ENCODE results near the gene CDH11. TPM values are rescaled to one million over a fixed set of nuclear protein-coding genes. Genes with fewer than 3 reads are reported as not detected.

The CDH11 gene
- total and polyA plus RNA-seq, 7 experiments from 2014 or later = not detected

GRCh38 chr16:65071433-65072311, 50.2 kb downstream of the CDH11 start:
- Histone ChIP-seq H3K4me1 (ENCODE audit: control insufficient read depth in 2 of 2, insufficient read depth in 2 of 2, low read length in 2 of 2) (no peaks in the 10 kb centered on the region), H3K36me3 (ENCODE audit: control insufficient read depth in 2 of 3, insufficient read depth in 3 of 3, low read length in 3 of 3) (no peaks in the 10 kb centered on the region), H3K27me3 (ENCODE audit: control insufficient read depth in 2 of 2, insufficient read depth in 2 of 2, low read length in 2 of 2) (no peaks in the 10 kb centered on the region), H3K9me3 (ENCODE audit: control insufficient read depth in 2 of 3, low read length in 3 of 3) (no peaks in the 10 kb centered on the region), H3K4me3 (ENCODE audit: low read length) (no peak overlapping the region), H3K27ac (ENCODE audit: low read depth, low read length) (no peak overlapping the region)
- Mint-ChIP-seq H3K27ac (no peak overlapping the region), H3K4me3 (no peak overlapping the region), H3K9me3 (peaks cover 0 to 15% (median 3%) of the 10 kb centered on the region in 11 donors), H3K4me1 (no peaks in the 10 kb centered on the region), H3K36me3 (no peaks in the 10 kb centered on the region), H3K27me3 (no peaks in the 10 kb centered on the region)
- no peak for ATAC-seq
- POLR2A ChIA-PET = no interaction called here
- intact Hi-C loops (cut with micrococcal nuclease) = no loop called here
- CTCF ChIA-PET = no interaction called here
- DNase-seq = no peak

GRCh38 chr16:65070831-65071432, 50.9 kb downstream of the CDH11 start:
- DNase-seq (no peak), ATAC-seq (no peak)
- intact Hi-C loops (cut with micrococcal nuclease) = no loop called here
- H3K27ac Mint-ChIP-seq = no peak overlapping the region
- POLR2A ChIA-PET = no interaction called here
- Histone ChIP-seq H3K4me1 (ENCODE audit: control insufficient read depth in 2 of 2, insufficient read depth in 2 of 2, low read length in 2 of 2) (no peaks in the 10 kb centered on the region), H3K27ac (ENCODE audit: low read depth, low read length) (no peak overlapping the region), H3K36me3 (ENCODE audit: control insufficient read depth in 2 of 3, insufficient read depth in 3 of 3, low read length in 3 of 3) (no peaks in the 10 kb centered on the region), H3K4me3 (ENCODE audit: low read length) (no peak overlapping the region), H3K9me3 (ENCODE audit: control insufficient read depth in 2 of 3, low read length in 3 of 3) (no peaks in the 10 kb centered on the region), H3K27me3 (ENCODE audit: control insufficient read depth in 2 of 2, insufficient read depth in 2 of 2, low read length in 2 of 2) (no peaks in the 10 kb centered on the region)
- CTCF ChIA-PET = no interaction called here
- no peaks in the 10 kb centered on the region for H3K4me1 Mint-ChIP-seq
- H3K9me3 Mint-ChIP-seq = peaks cover 0 to 15% (median 3%) of the 10 kb centered on the region in 11 donors
- no peaks in the 10 kb centered on the region for H3K36me3 Mint-ChIP-seq
- H3K27me3 Mint-ChIP-seq = no peaks in the 10 kb centered on the region
- no peak overlapping the region for H3K4me3 Mint-ChIP-seq

- ATAC-seq (no peak), DNase-seq (no peak)
- Mint-ChIP-seq H3K27me3 (no peaks in the 10 kb centered on the region), H3K36me3 (no peaks in the 10 kb centered on the region), H3K4me3 (no peak overlapping the region), H3K27ac (no peak overlapping the region), H3K9me3 (peaks cover 0 to 15% (median 6%) of the 10 kb centered on the region in 11 donors), H3K4me1 (no peaks in the 10 kb centered on the region)
- H3K27ac ChIP-seq (ENCODE audit: low read depth, low read length) = no peak overlapping the region
- H3K4me3 ChIP-seq (ENCODE audit: low read length) = no peak overlapping the region
- ChIA-PET CTCF (no interaction called here), POLR2A (no interaction called here)
- intact Hi-C loops (cut with micrococcal nuclease) = no loop called here
- no peaks in the 10 kb centered on the region for H3K9me3 ChIP-seq (ENCODE audit: control insufficient read depth in 2 of 3, low read length in 3 of 3)
- H3K27me3 ChIP-seq (ENCODE audit: control insufficient read depth in 2 of 2, insufficient read depth in 2 of 2, low read length in 2 of 2) = no peaks in the 10 kb centered on the region
- no peaks in the 10 kb centered on the region for H3K4me1 ChIP-seq (ENCODE audit: control insufficient read depth in 2 of 2, insufficient read depth in 2 of 2, low read length in 2 of 2)
- no peaks in the 10 kb centered on the region for H3K36me3 ChIP-seq (ENCODE audit: control insufficient read depth in 2 of 3, insufficient read depth in 3 of 3, low read length in 3 of 3)
Measured at GRCh38 chr16:65069766-65070165, 52.1 kb downstream of the CDH11 start.

- Mint-ChIP-seq H3K36me3 (no peaks in the 10 kb centered on the region), H3K9me3 (peaks cover 0 to 15% (median 6%) of the 10 kb centered on the region in 11 donors), H3K27ac (no peak overlapping the region), H3K4me3 (no peak overlapping the region), H3K27me3 (no peaks in the 10 kb centered on the region), H3K4me1 (no peaks in the 10 kb centered on the region)
- no peaks in the 10 kb centered on the region for H3K36me3 ChIP-seq (ENCODE audit: control insufficient read depth in 2 of 3, insufficient read depth in 3 of 3, low read length in 3 of 3)
- CTCF ChIA-PET = no interaction called here
- no peak for ATAC-seq
- POLR2A ChIA-PET = no interaction called here
- no peak overlapping the region for H3K27ac ChIP-seq (ENCODE audit: low read depth, low read length)
- no peak overlapping the region for H3K4me3 ChIP-seq (ENCODE audit: low read length)
- no peaks in the 10 kb centered on the region for H3K4me1 ChIP-seq (ENCODE audit: control insufficient read depth in 2 of 2, insufficient read depth in 2 of 2, low read length in 2 of 2)
- H3K9me3 ChIP-seq (ENCODE audit: control insufficient read depth in 2 of 3, low read length in 3 of 3) = no peaks in the 10 kb centered on the region
- no peaks in the 10 kb centered on the region for H3K27me3 ChIP-seq (ENCODE audit: control insufficient read depth in 2 of 2, insufficient read depth in 2 of 2, low read length in 2 of 2)
- DNase-seq = no peak
- intact Hi-C loops (cut with micrococcal nuclease) = no loop called here
Measured at GRCh38 chr16:65069065-65069464, 52.8 kb downstream of the CDH11 start.

- H3K27ac Mint-ChIP-seq = no peak overlapping the region
- intact Hi-C loops (cut with micrococcal nuclease) = no loop called here
Measured at GRCh38 chr16:65068151-65068740, 53.6 kb downstream of the CDH11 start.

GRCh38 chr16:65066651-65067050, 55.2 kb downstream of the CDH11 start:
- intact Hi-C loops (cut with micrococcal nuclease) = no loop called here
- H3K27ac Mint-ChIP-seq = no peak overlapping the region
- no peak for DNase-seq
- Histone ChIP-seq H3K9me3 (ENCODE audit: control insufficient read depth in 2 of 3, low read length in 3 of 3) (no peaks in the 10 kb centered on the region), H3K36me3 (ENCODE audit: control insufficient read depth in 2 of 3, insufficient read depth in 3 of 3, low read length in 3 of 3) (no peaks in the 10 kb centered on the region), H3K27ac (ENCODE audit: low read depth, low read length) (no peak overlapping the region), H3K27me3 (ENCODE audit: control insufficient read depth in 2 of 2, insufficient read depth in 2 of 2, low read length in 2 of 2) (no peaks in the 10 kb centered on the region), H3K4me1 (ENCODE audit: control insufficient read depth in 2 of 2, insufficient read depth in 2 of 2, low read length in 2 of 2) (no peaks in the 10 kb centered on the region), H3K4me3 (ENCODE audit: low read length) (no peak overlapping the region)
- no peak for ATAC-seq
- no peaks in the 10 kb centered on the region for H3K36me3 Mint-ChIP-seq
- CTCF ChIA-PET = no interaction called here
- no peak overlapping the region for H3K4me3 Mint-ChIP-seq
- POLR2A ChIA-PET = no interaction called here
- H3K4me1 Mint-ChIP-seq = no peaks in the 10 kb centered on the region
- no peaks in the 10 kb centered on the region for H3K27me3 Mint-ChIP-seq
- H3K9me3 Mint-ChIP-seq = peaks cover 0 to 12% (median 6%) of the 10 kb centered on the region in 11 donors

More at GRCh38 chr16:65068151-65068740, 53.6 kb downstream of the CDH11 start:
- Histone ChIP-seq H3K27ac (ENCODE audit: low read depth, low read length) (no peak overlapping the region), H3K27me3 (ENCODE audit: control insufficient read depth in 2 of 2, insufficient read depth in 2 of 2, low read length in 2 of 2) (no peaks in the 10 kb centered on the region), H3K36me3 (ENCODE audit: control insufficient read depth in 2 of 3, insufficient read depth in 3 of 3, low read length in 3 of 3) (no peaks in the 10 kb centered on the region), H3K9me3 (ENCODE audit: control insufficient read depth in 2 of 3, low read length in 3 of 3) (no peaks in the 10 kb centered on the region), H3K4me1 (ENCODE audit: control insufficient read depth in 2 of 2, insufficient read depth in 2 of 2, low read length in 2 of 2) (no peaks in the 10 kb centered on the region), H3K4me3 (ENCODE audit: low read length) (no peak overlapping the region)
- H3K36me3 Mint-ChIP-seq = no peaks in the 10 kb centered on the region
- no peaks in the 10 kb centered on the region for H3K4me1 Mint-ChIP-seq
- no peak for DNase-seq
- no peak for ATAC-seq
- ChIA-PET CTCF (no interaction called here), POLR2A (no interaction called here)
- H3K27me3 Mint-ChIP-seq = no peaks in the 10 kb centered on the region
- no peak overlapping the region for H3K4me3 Mint-ChIP-seq
- H3K9me3 Mint-ChIP-seq = peaks cover 0 to 12% (median 6%) of the 10 kb centered on the region in 11 donors
